Gastroesophageal sphincter (tissue), 3 donors: Measurements from ENCODE around the gene KCTD16.

ENCODE experiments used
- EP300 ChIP-seq: sonication (generic); formaldehyde crosslinking; IDR thresholded peaks from one replicate; pipeline ENCODE4 v1.6.1; 2017; ENCODE audit warnings: antibody characterized with exemption, mild to moderate bottlenecking
- POLR2AphosphoS5 ChIP-seq: sonication (generic); formaldehyde crosslinking; IDR thresholded peaks from one replicate; pipeline ENCODE4 v1.6.1; 2017; ENCODE audit warnings: antibody characterized with exemption
- TF ChIP-seq, protein P1 (sequence below), 4 experiments: fragments of 200-600 bp in 2 of 4; fragments of 450-650 bp in 2 of 4; sonication (generic) in 1 of 4; IDR thresholded peaks; one replicate each; pipeline ENCODE4 v1.5.1; 2017 to 2019; ENCODE audit warnings: antibody characterized with exemption in 4 of 4, mild to moderate bottlenecking in 2 of 4, moderate library complexity in 2 of 4

GRCh38 chr5:144427866-144428265 is 257.2 kb downstream of the KCTD16 start:
- no peak for TF ChIP-seq EP300
- TF ChIP-seq, protein P1, sequence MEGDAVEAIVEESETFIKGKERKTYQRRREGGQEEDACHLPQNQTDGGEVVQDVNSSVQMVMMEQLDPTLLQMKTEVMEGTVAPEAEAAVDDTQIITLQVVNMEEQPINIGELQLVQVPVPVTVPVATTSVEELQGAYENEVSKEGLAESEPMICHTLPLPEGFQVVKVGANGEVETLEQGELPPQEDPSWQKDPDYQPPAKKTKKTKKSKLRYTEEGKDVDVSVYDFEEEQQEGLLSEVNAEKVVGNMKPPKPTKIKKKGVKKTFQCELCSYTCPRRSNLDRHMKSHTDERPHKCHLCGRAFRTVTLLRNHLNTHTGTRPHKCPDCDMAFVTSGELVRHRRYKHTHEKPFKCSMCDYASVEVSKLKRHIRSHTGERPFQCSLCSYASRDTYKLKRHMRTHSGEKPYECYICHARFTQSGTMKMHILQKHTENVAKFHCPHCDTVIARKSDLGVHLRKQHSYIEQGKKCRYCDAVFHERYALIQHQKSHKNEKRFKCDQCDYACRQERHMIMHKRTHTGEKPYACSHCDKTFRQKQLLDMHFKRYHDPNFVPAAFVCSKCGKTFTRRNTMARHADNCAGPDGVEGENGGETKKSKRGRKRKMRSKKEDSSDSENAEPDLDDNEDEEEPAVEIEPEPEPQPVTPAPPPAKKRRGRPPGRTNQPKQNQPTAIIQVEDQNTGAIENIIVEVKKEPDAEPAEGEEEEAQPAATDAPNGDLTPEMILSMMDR (IDR thresholded peaks at IDR 0.05), result no peak
- TF ChIP-seq POLR2AphosphoS5, result no peak
